ENCODE results near the gene PDE3A. TPM values are rescaled to one million over a fixed set of nuclear protein-coding genes. Genes with fewer than 3 reads are reported as not detected.
A peak's percentile ranks its signal among the peaks of the same experiment; 100 is the strongest.

The PDE3A gene
- total and polyA plus RNA-seq, 2 experiments from 2014 or later = 11.1 to 61.6 TPM

DNA sequence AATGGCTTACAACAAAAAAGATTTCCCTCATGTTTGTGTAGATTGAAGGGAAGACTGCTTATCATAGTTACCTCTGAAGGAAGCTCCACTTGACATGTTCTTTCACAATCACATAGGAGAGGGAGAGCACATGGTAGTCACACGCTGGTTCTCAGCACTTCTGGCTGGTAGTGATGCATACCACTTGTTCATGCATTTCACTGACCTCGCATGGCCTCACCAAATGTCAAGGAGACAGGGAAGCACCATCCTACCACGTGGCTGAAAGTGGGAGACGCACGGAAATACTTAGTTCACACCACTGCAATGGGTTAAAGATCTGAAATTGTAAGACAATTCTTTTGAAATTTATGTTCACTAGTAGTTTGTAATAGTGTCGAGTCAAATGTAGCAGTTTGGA, 74.0 kb downstream of the PDE3A start:
- Histone ChIP-seq H3K4me2 (no peak overlapping the region), H3K9me3 (ENCODE audit: low read depth) (no peaks in the 10 kb centered on the region), H3K27me3 (no peaks in the 10 kb centered on the region), H3K79me2 (peaks cover 74% of the 10 kb centered on the region), H3K36me3 (replicated peaks; ENCODE audit: insufficient read depth, low read depth) (no peaks in the 10 kb centered on the region), H3K4me1 (ENCODE audit: insufficient read depth) (peaks cover 19% of the 10 kb centered on the region), H3K9me2 (replicated peaks; ENCODE audit: insufficient read depth) (no peaks in the 10 kb centered on the region), H2AFZ (no peak overlapping the region), H3K4me3 (no peak overlapping the region), H4K20me1 (ENCODE audit: insufficient read depth, poor library complexity, severe bottlenecking) (no peaks in the 10 kb centered on the region), H3K27ac (no peak overlapping the region)
- TF ChIP-seq CTCF (IDR thresholded peaks at IDR 0.05; ENCODE audit: poor library complexity) (no peak), EZH2phosphoT487 (IDR thresholded peaks at IDR 0.05; ENCODE audit: low read depth, severe bottlenecking, unreplicated experiment) (no peak), EZH2 (IDR thresholded peaks at IDR 0.05; ENCODE audit: borderline replicate concordance) (no peak)
- WGBS (ENCODE audit: low lambda C conversion rate, missing lambda C conversion rate) = 77% methylated on average over 6 of the region's 6 CpGs
- DNase-seq (ENCODE audit: low spot score) = no peak

DNA sequence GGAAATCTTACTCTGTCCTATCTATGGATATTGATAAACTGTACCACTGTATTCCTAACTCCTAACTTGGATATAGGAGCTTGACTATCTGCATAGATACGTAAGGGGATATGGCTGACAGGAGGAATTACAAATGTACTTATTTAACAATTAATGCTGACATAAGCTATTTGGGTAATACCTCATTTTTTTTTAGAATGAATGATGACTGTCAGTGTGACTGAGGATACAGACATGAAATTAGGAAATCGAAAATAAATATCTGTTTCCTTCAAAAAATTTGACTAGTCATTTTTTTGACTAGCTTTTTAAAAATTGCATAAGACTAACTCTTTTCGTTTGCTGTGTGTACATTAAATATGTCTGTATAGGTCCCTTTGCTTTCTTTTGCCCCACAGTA, 74.9 kb downstream of the PDE3A start:
- 85% methylated on average over 3 of the region's 3 CpGs for WGBS (ENCODE audit: low lambda C conversion rate, missing lambda C conversion rate)
- Histone ChIP-seq H3K4me2 (no peak overlapping the region), H3K36me3 (replicated peaks; ENCODE audit: insufficient read depth, low read depth) (no peaks in the 10 kb centered on the region), H3K9me2 (replicated peaks; ENCODE audit: insufficient read depth) (no peaks in the 10 kb centered on the region), H3K27me3 (no peaks in the 10 kb centered on the region), H3K27ac (no peak overlapping the region), H4K20me1 (ENCODE audit: insufficient read depth, poor library complexity, severe bottlenecking) (no peaks in the 10 kb centered on the region), H3K4me1 (ENCODE audit: insufficient read depth) (peaks cover 15% of the 10 kb centered on the region), H3K9me3 (ENCODE audit: low read depth) (no peaks in the 10 kb centered on the region), H3K79me2 (peaks cover 75% of the 10 kb centered on the region), H3K4me3 (no peak overlapping the region), H2AFZ (no peak overlapping the region)
- no peak for TF ChIP-seq EZH2 (IDR thresholded peaks at IDR 0.05; ENCODE audit: borderline replicate concordance)
- no peak for TF ChIP-seq CTCF (IDR thresholded peaks at IDR 0.05; ENCODE audit: poor library complexity)
- TF ChIP-seq EZH2phosphoT487 (IDR thresholded peaks at IDR 0.05; ENCODE audit: low read depth, severe bottlenecking, unreplicated experiment) = no peak
- no peak for DNase-seq (ENCODE audit: low spot score)

- H3K4me2 ChIP-seq = peak overlapping the region; percentile 28
- TF ChIP-seq EZH2phosphoT487 (IDR thresholded peaks at IDR 0.05; ENCODE audit: low read depth, severe bottlenecking, unreplicated experiment) (no peak), CTCF (IDR thresholded peaks at IDR 0.05; ENCODE audit: poor library complexity) (no peak), EZH2 (IDR thresholded peaks at IDR 0.05; ENCODE audit: borderline replicate concordance) (no peak)
- no peaks in the 10 kb centered on the region for H3K9me3 ChIP-seq (ENCODE audit: low read depth)
- no peak overlapping the region for H3K4me3 ChIP-seq
- no peaks in the 10 kb centered on the region for H3K27me3 ChIP-seq
- 39% methylated on average over 2 of the region's 2 CpGs for WGBS (ENCODE audit: low lambda C conversion rate, missing lambda C conversion rate)
- no peak for DNase-seq (ENCODE audit: low spot score)
- no peaks in the 10 kb centered on the region for H4K20me1 ChIP-seq (ENCODE audit: insufficient read depth, poor library complexity, severe bottlenecking)
- H3K79me2 ChIP-seq = peaks cover 77% of the 10 kb centered on the region
- peaks cover 12% of the 10 kb centered on the region for H3K4me1 ChIP-seq (ENCODE audit: insufficient read depth)
- no peaks in the 10 kb centered on the region for H3K9me2 ChIP-seq (replicated peaks; ENCODE audit: insufficient read depth)
- no peaks in the 10 kb centered on the region for H3K36me3 ChIP-seq (replicated peaks; ENCODE audit: insufficient read depth, low read depth)
- H2AFZ ChIP-seq = no peak overlapping the region
- no peak overlapping the region for H3K27ac ChIP-seq
These were observed 75.5 kb downstream of the PDE3A start for GRCh38 chr12:20443792-20444191.

All from hepatocyte (in vitro differentiated cells).